Left lung (tissue), 10 donors: Measurements from ENCODE around the gene MAS1L. TPM values are rescaled to one million over a fixed set of nuclear protein-coding genes. Genes with fewer than 3 reads are reported as not detected.

Source experiments
- ATAC-seq: fragments of 200-7000 bp; cut with Tn5 transposase; one replicate; pipeline ENCODE4 v1.9.1; 2020; ENCODE audit warnings: moderate library complexity
- DNase-seq, 4 donors: peaks; one replicate each; pipeline ENCODE4 v3.0.0-alpha.2; 2013 to 2020
- H3K27ac ChIP-seq, 2 donors: fragments of 200-600 bp; sonication (generic) in 1 of 2; one replicate each; pipeline versions ENCODE4 v1.5.0 to v1.8.0; 2020 to 2021
- H3K27me3 ChIP-seq, 2 donors: fragments of 200-600 bp; sonication (generic) in 1 of 2; one replicate each; pipeline versions ENCODE4 v1.5.0 to v1.8.0; 2020 to 2021
- H3K36me3 ChIP-seq, 2 donors: fragments of 200-600 bp; sonication (generic) in 1 of 2; one replicate each; pipeline versions ENCODE4 v1.5.0 to v1.8.0; 2020 to 2021
- H3K4me1 ChIP-seq, 2 donors: fragments of 200-600 bp; one replicate each; pipeline ENCODE4 v1.8.0; 2021
- H3K4me3 ChIP-seq, 2 donors: fragments of 200-600 bp; sonication (generic) in 1 of 2; one replicate each; pipeline versions ENCODE4 v1.5.0 to v1.8.0; 2020 to 2021; ENCODE audit warnings: mild to moderate bottlenecking in 1 of 2
- H3K9me3 ChIP-seq, 2 donors: fragments of 200-600 bp; sonication (generic) in 1 of 2; one replicate each; pipeline versions ENCODE4 v1.5.0 to v1.8.0; 2020 to 2021
- intact Hi-C, 2 donors: fragments of 100-400 bp; cut with DNase I; formaldehyde crosslinking; loops; one replicate each; pipeline versions ENCODE4 v1.11.2 to v1.14.2; 2022
- polyA plus RNA-seq, 6 donors: library from polyadenylated mRNA; unstranded; fragments of 120-200 nt; gene quantifications; one replicate each; pipeline ENCODE4 v1.2.1, GENCODE V29; 2013; ENCODE audit not compliant: insufficient read length in 6 of 6
- total RNA-seq, 2 donors: library from RNA; stranded (reverse); fragmentation: NEBNext Ultra II Directional; extraction: Animal tissue kit (Norgen Biotek cat#: 25700); gene quantifications; one replicate each; pipeline ENCODE4 v1.2.1, GENCODE V29; 2021
- TF ChIP-seq, protein P1 (sequence below), 2 donors: fragments of 200-600 bp; sonication (generic) in 1 of 2; IDR thresholded peaks; one replicate each; pipeline versions ENCODE4 v1.5.0 to v1.8.0; 2021; ENCODE audit warnings: antibody characterized with exemption in 2 of 2
- donor health status: DM: no; HTN: yes; CAD: no.
- donor health status: DM: no; HTN: no; CAD: no.

Gene MAS1L
- total and polyA plus RNA-seq, 8 donors, result not detected

- no peak for ATAC-seq
- TF ChIP-seq, protein P1, sequence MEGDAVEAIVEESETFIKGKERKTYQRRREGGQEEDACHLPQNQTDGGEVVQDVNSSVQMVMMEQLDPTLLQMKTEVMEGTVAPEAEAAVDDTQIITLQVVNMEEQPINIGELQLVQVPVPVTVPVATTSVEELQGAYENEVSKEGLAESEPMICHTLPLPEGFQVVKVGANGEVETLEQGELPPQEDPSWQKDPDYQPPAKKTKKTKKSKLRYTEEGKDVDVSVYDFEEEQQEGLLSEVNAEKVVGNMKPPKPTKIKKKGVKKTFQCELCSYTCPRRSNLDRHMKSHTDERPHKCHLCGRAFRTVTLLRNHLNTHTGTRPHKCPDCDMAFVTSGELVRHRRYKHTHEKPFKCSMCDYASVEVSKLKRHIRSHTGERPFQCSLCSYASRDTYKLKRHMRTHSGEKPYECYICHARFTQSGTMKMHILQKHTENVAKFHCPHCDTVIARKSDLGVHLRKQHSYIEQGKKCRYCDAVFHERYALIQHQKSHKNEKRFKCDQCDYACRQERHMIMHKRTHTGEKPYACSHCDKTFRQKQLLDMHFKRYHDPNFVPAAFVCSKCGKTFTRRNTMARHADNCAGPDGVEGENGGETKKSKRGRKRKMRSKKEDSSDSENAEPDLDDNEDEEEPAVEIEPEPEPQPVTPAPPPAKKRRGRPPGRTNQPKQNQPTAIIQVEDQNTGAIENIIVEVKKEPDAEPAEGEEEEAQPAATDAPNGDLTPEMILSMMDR (IDR thresholded peaks at IDR 0.05), result no peak
- Histone ChIP-seq H3K4me1 (no peaks in the 10 kb centered on the region), H3K36me3 (no peaks in the 10 kb centered on the region), H3K27ac (no peak overlapping the region), H3K9me3 (no peaks in the 10 kb centered on the region), H3K27me3 (peaks cover 0 to 3% of the 10 kb centered on the region in 2 donors), H3K4me3 (no peak overlapping the region)
- intact Hi-C loops, result no loop called here
- DNase-seq, result no peak
These were observed 31.7 kb upstream of the MAS1L start for GRCh38 chr6:29519291-29520010.

DNA sequence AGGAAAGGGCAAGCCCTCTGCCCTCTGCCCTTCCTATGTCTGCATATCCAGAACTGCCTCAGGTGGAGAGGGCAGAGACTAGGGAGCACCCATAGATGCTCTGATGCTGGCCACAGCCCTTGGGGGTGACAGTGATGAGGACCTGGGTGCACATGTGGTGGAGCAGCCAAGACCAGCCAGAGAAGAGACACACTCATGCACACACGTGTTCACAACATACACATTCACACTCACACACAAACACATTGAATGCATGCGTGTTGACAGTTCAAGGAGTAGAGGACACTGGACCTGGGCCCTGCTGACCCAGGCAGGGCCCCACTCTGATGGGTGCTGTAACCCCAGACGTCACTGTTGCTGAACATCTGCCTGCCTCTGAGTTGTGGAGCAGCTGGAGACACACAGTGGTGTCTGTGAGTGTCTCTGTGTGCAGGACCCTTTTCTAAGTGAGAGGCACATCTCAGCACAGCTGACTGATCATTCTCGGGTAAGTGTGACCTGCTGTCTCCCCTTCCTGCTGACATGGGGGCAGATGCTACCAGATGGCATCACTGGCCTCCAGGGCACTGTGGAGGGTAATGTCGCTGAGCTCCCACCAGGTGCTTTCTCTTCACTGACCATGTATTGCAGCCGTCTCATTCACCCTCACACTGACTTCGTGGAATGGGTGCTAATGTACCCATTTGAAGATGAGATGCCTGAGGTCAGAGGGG lies 30.1 kb upstream of the MAS1L start:
- no peaks in the 10 kb centered on the region for H3K9me3 ChIP-seq
- TF ChIP-seq, protein P1 (IDR thresholded peaks at IDR 0.05), result no peak
- H3K36me3 ChIP-seq, result no peaks in the 10 kb centered on the region
- H3K27ac ChIP-seq, result no peak overlapping the region
- no peaks in the 10 kb centered on the region for H3K4me1 ChIP-seq
- DNase-seq, result no peak
- H3K4me3 ChIP-seq, result no peak overlapping the region
- no peak for ATAC-seq
- no peaks in the 10 kb centered on the region for H3K27me3 ChIP-seq
- intact Hi-C loops, result no loop called here

- H3K27me3 ChIP-seq, result no peaks in the 10 kb centered on the region
- no peak for ATAC-seq
- no peak for DNase-seq
- TF ChIP-seq, protein P1 (IDR thresholded peaks at IDR 0.05), result no peak
- H3K9me3 ChIP-seq, result no peaks in the 10 kb centered on the region
- H3K27ac ChIP-seq, result no peak overlapping the region
- intact Hi-C loops, result no loop called here
- H3K36me3 ChIP-seq, result no peaks in the 10 kb centered on the region
- H3K4me3 ChIP-seq, result no peak overlapping the region
- no peaks in the 10 kb centered on the region for H3K4me1 ChIP-seq
These were observed 29.5 kb upstream of the MAS1L start for GRCh38 chr6:29517245-29517644.

GRCh38 chr6:29516108-29516507 lies 28.4 kb upstream of the MAS1L start:
- intact Hi-C loops, result no loop called here
- Histone ChIP-seq H3K4me3 (no peak overlapping the region), H3K36me3 (no peaks in the 10 kb centered on the region), H3K9me3 (no peaks in the 10 kb centered on the region), H3K4me1 (no peaks in the 10 kb centered on the region), H3K27ac (no peak overlapping the region), H3K27me3 (no peaks in the 10 kb centered on the region)
- DNase-seq (no peak), ATAC-seq (peak; percentile 78)
- TF ChIP-seq, protein P1 (IDR thresholded peaks at IDR 0.05), result no peak

DNA sequence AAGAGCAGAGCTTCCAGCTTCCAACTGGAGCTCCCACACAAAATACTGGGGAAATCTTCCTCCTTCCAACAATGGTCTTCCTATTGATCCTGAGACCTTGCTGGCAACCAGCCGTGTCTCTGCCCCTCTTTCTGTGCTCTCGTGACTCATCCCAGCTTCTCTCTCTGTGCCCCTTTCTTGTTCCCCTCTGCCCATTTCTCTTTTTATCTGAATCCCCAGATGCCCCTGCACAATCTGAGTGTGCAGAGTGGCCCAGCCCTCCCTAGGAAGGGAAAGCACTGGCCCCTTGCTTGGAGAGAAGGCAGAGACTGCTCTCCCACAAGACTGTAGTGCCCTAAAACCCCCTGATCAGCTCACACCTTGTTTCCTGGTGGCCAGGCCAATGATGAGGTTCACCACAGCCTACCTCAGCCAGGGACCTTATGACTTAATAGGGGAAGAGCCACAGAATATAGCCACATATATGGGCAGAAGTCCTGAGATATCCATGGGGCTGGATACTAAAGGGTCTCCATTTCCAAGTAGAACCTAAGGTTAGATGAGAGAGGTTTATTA lies 23.1 kb upstream of the MAS1L start:
- Histone ChIP-seq H3K4me1 (no peaks in the 10 kb centered on the region), H3K27ac (no peak overlapping the region), H3K9me3 (no peaks in the 10 kb centered on the region), H3K4me3 (no peak overlapping the region), H3K27me3 (no peaks in the 10 kb centered on the region), H3K36me3 (no peaks in the 10 kb centered on the region)
- intact Hi-C loops, result no loop called here
- DNase-seq, result no peak
- ATAC-seq, result no peak
- TF ChIP-seq, protein P1 (IDR thresholded peaks at IDR 0.05), result no peak
